Adrenal gland (tissue), 12 donors: ENCODE measurements around the gene BPIFB4. TPM values are rescaled to one million over a fixed set of nuclear protein-coding genes. Genes with fewer than 3 reads are reported as not detected.

Source experiments
- DNase-seq, 7 donors: peaks; one replicate each; pipeline ENCODE4 v3.0.0-alpha.2; 2019 to 2020
- H3K27ac ChIP-seq, 5 donors: fragments of 200-600 bp; sonication (generic) in 4 of 5; 1 replicate in 3 of 5; 2 replicates in 2 of 5; pipeline versions ENCODE4 v1.5.1 to v1.8.0; 2016 to 2020; ENCODE audit warnings: mild to moderate bottlenecking in 1 of 5
- H3K27me3 ChIP-seq: fragments of 200-600 bp; 2 replicates; pipeline ENCODE4 v1.8.0; 2021
- H3K36me3 ChIP-seq, 2 donors: fragments of 200-600 bp; replicated peaks in 1 of 2; 1 replicate in 1 of 2; 2 replicates in 1 of 2; pipeline versions ENCODE4 v1.5.1 to v1.8.0; 2018 to 2022
- H3K4me1 ChIP-seq, 2 donors: fragments of 200-600 bp; replicated peaks in 1 of 2; 1 replicate in 1 of 2; 2 replicates in 1 of 2; pipeline versions ENCODE4 v1.5.1 to v1.8.0; 2018 to 2021
- H3K4me3 ChIP-seq, 4 donors: fragments of 200-600 bp; sonication (generic) in 3 of 4; one replicate each; pipeline ENCODE4 v1.5.1; 2016 to 2018
- H3K9me3 ChIP-seq, 3 donors: fragments of 200-600 bp; sonication (generic) in 1 of 3; replicated peaks in 1 of 3; 1 replicate in 2 of 3; 2 replicates in 1 of 3; pipeline versions ENCODE4 v1.5.1 to v1.8.0; 2016 to 2021
- CTCF ChIP-seq, 6 experiments: fragments of 450-650 bp in 4 of 6; fragments of 200-600 bp in 2 of 6; sonication (generic) in 1 of 6; IDR thresholded peaks; 1 replicate in 5 of 6; 2 replicates in 1 of 6; pipeline versions ENCODE4 v1.5.1 to v1.8.0; 2016 to 2021; ENCODE audit warnings: antibody characterized with exemption in 6 of 6, mild to moderate bottlenecking in 2 of 6, moderate library complexity in 1 of 6
- POLR2A ChIP-seq, 2 donors: fragments of 450-650 bp; IDR thresholded peaks; one replicate each; pipeline ENCODE4 v1.6.1; 2017; ENCODE audit warnings: antibody characterized with exemption in 2 of 2, mild to moderate bottlenecking in 2 of 2, moderate library complexity in 1 of 2
- WGBS, 4 donors: extraction: QIAGEN DNeasy Blood & Tissue Kit in 2 of 4; methylation state at CpG; one replicate each; pipeline versions ENCODE4 v1.1.5 to v1.1.7; 2013 to 2017; 5-methylcytosine and 5-hydroxymethylcytosine counted together
- intact Hi-C, 2 donors: fragments of 100-400 bp; cut with DNase I; formaldehyde crosslinking; loops; one replicate each; pipeline versions ENCODE4 v1.14.1 to v1.15.0; 2022 to 2023
- polyA plus RNA-seq, 3 donors: library from polyadenylated mRNA; stranded (reverse); fragments of 200-250 nt in 2 of 3; fragments of 350-450 nt in 1 of 3; fragmentation: Illumina TruSeq in 1 of 3; extraction: RNeasy Lipid Tissue Mini Kit (QIAGEN cat#74804) in 1 of 3; gene quantifications; one replicate each; pipeline ENCODE4 v1.2.3, GENCODE V29; 2013 to 2014
- total RNA-seq, 9 donors: library from RNA; depleted of rRNA in 4 of 9; stranded (reverse); fragments of >200 nt in 4 of 9; fragments of 120-200 nt in 1 of 9; fragmentation: NEBNext Ultra II Directional in 1 of 9; extraction: Animal tissue kit (Norgen Biotek cat#: 25700) in 1 of 9; gene quantifications; one replicate each; pipeline versions ENCODE4 v1.1.0 to v1.2.4, GENCODE V29; 2013 to 2023
- donor health status: healthy with polysubstance abuse.
- donor health status: Bipolar disorder and iron deficiency.
- donor health status: DM: yes; HTN: yes; CAD: no.
- donor health status: DM: no; HTN: no; CAD: no.
- donor health status: DM: no; HTN: no; CAD: no.
- donor health status: DM: yes; HTN: yes; CAD: no.

The BPIFB4 gene
- total and polyA plus RNA-seq, 12 donors: 0.07 TPM; not detected in 11

DNA sequence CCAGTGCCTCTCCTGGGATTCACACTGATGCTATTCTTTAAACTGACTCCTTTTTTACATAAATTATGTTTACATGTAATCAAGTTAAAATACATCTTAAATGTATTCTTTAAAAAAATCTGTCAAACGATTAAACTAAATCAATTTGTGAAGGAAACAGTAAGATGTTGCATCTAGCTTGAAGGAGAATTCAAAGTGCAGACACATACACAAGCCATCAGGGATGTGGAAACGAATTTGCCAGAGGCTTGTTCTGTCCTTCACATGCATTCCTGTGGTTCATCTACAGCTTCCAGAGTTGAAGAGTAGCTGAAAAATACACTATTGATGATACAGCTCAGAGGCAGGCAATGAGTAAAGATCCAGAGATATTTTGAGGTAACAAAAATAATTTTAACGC lies 33.0 kb upstream of the BPIFB4 start:
- Histone ChIP-seq H3K27me3 (no peaks in the 10 kb centered on the region), H3K4me3 (no peak overlapping the region), H3K36me3 (no peaks in the 10 kb centered on the region), H3K4me1 (no peaks in the 10 kb centered on the region), H3K27ac (no peak overlapping the region), H3K9me3 (no peaks in the 10 kb centered on the region)
- DNase-seq: no peak
- intact Hi-C loops: no loop called here
- no peak for TF ChIP-seq CTCF (IDR thresholded peaks at IDR 0.05)
- no peak for TF ChIP-seq POLR2A (IDR thresholded peaks at IDR 0.05)
- 64 to 68% (median 67%) methylated on average over 3 of the region's 3 CpGs for WGBS, 4 donors

DNA sequence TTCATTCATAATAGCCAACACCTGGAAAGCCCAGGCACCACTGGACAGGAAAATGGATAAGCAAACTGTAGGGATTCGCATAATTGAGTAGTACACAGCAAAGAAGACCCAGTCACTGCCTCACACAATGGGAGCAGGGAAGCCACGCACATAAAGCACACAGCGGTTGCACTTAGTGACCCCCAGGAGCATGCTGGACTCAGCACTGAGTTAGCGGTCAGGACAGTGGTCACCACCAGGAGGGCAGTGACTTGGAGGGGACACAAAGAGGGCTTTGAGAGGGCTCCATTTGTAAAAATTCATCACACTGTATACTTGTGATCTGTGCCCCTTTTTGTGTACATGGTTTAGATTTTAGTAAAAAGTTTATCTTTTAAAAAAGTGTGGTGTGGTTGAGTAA lies 28.1 kb upstream of the BPIFB4 start:
- H3K27me3 ChIP-seq: no peaks in the 10 kb centered on the region
- TF ChIP-seq CTCF (IDR thresholded peaks at IDR 0.05) (no peak), POLR2A (IDR thresholded peaks at IDR 0.05) (no peak)
- no peaks in the 10 kb centered on the region for H3K36me3 ChIP-seq
- intact Hi-C loops: no loop called here
- H3K9me3 ChIP-seq: no peaks in the 10 kb centered on the region
- no peak overlapping the region for H3K27ac ChIP-seq
- no peak overlapping the region for H3K4me3 ChIP-seq
- WGBS, 4 donors: 64 to 86% (median 72%) methylated on average over 4 of the region's 4 CpGs
- no peaks in the 10 kb centered on the region for H3K4me1 ChIP-seq
- DNase-seq: no peak

DNA sequence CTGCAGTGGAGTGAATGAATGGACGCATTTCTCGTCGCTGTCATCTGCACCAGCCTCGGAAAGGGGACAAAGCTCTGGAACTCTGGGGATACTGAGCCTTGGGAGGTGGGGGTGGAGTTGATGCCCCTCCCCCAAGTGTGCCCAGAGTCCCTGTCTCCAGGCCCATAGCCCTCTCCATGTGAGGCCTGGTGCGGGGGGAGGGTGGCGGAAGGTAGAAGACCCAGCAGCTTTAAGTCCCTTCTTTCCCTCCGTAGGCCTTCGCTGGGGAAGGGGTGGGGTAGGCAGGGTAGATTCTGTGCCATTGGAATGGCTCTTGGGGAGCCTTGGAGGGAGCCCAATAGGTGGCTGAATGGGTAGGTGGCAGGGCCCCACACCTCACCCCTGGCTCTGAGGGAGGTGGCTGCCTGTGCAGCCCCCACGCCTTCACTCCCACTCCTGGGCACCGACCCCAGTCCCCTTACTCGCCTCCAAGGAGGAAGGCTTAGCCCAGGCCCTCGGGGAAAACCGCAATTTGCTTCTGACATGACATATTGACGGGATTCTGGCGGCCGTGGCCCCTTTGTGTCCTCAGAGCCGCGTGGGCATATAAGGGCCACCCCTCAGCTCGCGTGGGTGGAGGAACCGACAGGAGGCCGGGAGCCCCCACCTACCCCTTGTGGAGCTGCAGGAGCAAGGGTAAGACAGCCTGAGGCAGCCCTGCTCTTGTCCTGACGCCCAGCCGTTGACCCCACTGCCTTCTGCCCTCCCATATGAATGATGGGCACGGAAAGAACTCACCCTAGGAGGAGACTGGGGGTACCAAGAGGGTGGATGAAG lies 25.9 kb upstream of the BPIFB4 start, which contains the start of gene BPIFB3:
BPIFB3 (plus strand) TSS at position 613 of the 816 bp plus-strand sequence. CDS start 1,533 bp downstream, outside the sequence.
- Histone ChIP-seq H3K4me1 (no peaks in the 10 kb centered on the region), H3K9me3 (no peaks in the 10 kb centered on the region), H3K4me3 (no peak within 1 kb of the TSS), H3K36me3 (no peaks in the 10 kb centered on the region), H3K27ac (no peak within 1 kb of the TSS), H3K27me3 (no peaks in the 10 kb centered on the region)
- whole genome bisulfite sequencing, 4 donors: 71 to 74% (median 73%) methylated on average over 13 to 25 of the region's 25 CpGs
- TF ChIP-seq CTCF (IDR thresholded peaks at IDR 0.05) (no peak), POLR2A (IDR thresholded peaks at IDR 0.05) (no peak)
- no peak for DNase-seq
- intact Hi-C loops: no loop called here

- no peak for DNase-seq
- no peak for TF ChIP-seq POLR2A (IDR thresholded peaks at IDR 0.05)
- TF ChIP-seq CTCF (IDR thresholded peaks at IDR 0.05): no peak
- Histone ChIP-seq H3K4me1 (no peaks in the 10 kb centered on the region), H3K4me3 (no peak overlapping the region), H3K9me3 (no peaks in the 10 kb centered on the region), H3K36me3 (no peaks in the 10 kb centered on the region), H3K27me3 (no peaks in the 10 kb centered on the region), H3K27ac (no peak overlapping the region)
- intact Hi-C loops: no loop called here
- WGBS, 4 donors: 76 to 85% (median 83%) methylated on average over 7 of the region's 7 CpGs
Measured at GRCh38 chr20:33054381-33054780, 25.1 kb upstream of the BPIFB4 start.
